NCI-H2196 (cell line): ENCODE measurements around the gene EPAS1.

Experiments used
- DNase-seq: peaks from one replicate; lab custom pipeline; 2025; ENCODE audit not compliant: unreplicated experiment; lab: John Stamatoyannopoulos, UW

Gene EPAS1

GRCh38 chr2:46402874-46403273, 105.7 kb downstream of the EPAS1 start:
- DNase-seq: no peak

- DNase-seq: no peak
These were observed 107.1 kb downstream of the EPAS1 start for GRCh38 chr2:46404181-46404759.

DNA sequence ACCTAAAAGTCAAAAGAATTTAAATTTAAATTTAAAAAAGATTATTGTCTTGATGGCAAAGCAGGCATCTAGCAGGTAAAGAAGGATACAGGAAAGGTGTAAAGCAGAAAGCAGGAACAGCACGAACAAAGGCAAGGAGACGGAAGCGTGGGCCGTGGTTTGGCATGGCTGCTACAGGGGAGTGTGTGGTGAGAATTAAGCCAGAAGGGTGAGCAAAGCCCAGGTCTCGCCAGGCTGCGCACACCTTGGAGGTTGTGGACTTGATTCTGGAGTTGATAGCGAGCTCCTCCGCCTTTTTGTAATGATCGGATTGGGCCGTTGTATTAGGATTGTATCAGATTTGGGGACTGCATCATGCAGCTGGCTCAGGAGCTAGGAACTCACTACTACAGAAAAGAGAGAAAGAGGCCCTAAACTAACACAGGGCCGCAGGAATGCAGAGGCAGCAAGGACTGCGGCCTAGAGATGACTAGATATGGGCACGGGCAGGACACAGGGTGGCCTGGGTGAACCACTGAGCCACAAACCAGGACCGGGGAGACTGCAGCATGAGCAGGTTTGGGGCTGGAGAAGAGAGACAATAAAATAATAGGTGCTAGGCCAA, 110.7 kb downstream of the EPAS1 start:
- DNase-seq: no peak

DNA sequence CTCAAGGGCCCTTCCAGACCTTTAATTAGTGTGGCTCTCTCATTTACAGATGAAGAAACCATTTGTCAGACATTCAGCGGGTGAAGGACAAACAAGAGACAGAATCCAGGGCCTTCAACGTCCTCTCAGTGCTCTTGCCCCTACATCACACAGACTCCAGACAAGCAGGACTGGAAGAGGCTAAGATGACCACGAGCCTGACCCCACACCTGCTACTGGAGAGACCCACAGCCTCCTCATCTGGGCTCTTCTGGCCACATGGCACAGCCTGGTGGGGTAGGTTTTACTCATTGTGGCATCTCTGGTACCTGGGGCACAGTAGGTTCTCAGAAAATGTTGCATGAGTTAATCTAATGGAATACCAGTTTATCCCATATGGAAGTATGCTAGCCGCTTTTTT, 112.5 kb downstream of the EPAS1 start:
- DNase-seq: peak; percentile 43

GRCh38 chr2:46410273-46411244, 113.4 kb downstream of the EPAS1 start:
- no peak for DNase-seq

DNA sequence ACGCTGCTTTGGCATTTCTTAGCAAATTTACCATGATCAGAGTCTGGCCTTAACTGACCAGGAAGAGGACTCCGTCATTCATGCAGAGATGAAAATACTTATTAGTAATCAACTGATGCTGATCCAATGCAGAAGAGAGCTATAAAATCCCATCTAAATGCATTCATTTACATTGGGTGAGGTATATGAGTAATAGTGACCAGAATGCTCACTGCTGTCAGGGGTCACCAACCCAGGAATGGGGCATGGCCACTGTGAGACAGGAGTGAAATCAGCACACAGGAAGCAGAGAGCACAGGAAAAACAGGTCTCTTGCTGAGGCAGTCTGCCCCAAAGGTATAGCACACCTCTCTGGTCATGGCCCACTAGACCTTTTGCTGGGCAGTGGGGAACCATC, 114.0 kb downstream of the EPAS1 start:
- no peak for DNase-seq

- DNase-seq: no peak
These were observed 114.8 kb downstream of the EPAS1 start for GRCh38 chr2:46411985-46412384.

DNA sequence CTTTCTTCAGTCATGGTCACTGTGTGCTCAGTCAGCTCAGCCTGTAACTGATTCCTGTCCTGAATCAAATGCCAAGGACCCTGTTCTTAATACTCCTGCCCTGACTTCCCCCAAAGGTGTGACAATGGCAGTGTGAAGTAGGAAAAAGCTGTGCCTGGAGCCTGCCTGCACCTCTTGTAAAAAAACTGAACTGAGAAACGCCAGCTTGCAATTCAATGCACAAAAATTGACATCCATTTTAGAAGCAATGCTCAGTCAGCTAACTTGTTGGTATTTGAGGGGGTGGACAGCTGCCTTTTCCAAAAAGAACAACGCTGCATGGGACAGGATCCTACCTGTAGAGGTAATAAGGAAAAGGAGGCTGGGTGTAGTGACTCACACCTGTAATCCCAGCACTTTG, 115.9 kb downstream of the EPAS1 start:
- no peak for DNase-seq

GRCh38 chr2:46413631-46414030, 116.4 kb downstream of the EPAS1 start:
- no peak for DNase-seq

- DNase-seq: no peak
These were observed 117.5 kb downstream of the EPAS1 start for GRCh38 chr2:46414701-46415100.

- no peak for DNase-seq
These were observed 119.1 kb downstream of the EPAS1 start for GRCh38 chr2:46416280-46416679.

GRCh38 chr2:46416739-46417403, 119.7 kb downstream of the EPAS1 start:
- no peak for DNase-seq

DNA sequence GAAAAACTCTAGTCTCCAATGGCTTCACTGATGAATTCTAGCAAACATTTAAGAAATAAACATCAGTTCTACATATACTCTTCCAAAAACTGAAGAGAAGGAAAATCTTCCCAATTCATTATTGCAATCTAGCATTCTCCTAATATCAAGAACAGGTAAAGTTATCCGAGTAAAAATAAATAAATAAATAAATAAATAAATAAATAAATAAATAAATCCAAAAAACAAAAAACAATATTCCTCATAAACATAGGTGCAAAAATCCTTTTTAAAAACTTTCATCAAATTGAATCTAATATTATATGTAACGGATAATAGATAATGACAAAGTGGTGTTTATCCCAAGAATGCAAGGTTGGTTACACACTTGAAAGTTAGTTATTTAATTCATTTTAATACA, 123.7 kb downstream of the EPAS1 start:
- no peak for DNase-seq

DNA sequence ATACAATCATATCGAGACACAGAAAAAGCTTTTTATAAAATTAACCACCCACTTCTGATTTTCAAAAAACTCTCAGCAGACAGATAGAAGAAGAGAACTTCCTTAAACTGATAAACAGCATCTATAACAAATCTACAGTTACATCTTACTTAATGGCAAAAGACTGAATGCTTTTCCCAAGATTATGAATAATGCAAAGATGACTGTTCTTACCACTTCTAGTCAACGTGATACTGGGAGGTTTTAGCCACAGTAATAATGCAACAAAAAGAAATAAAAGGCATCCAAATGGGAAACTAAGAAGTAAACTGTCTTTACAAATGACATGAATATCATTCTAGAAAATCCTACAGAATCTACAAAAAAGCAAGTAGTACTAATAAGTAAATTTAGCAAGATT, 124.2 kb downstream of the EPAS1 start:
- no peak for DNase-seq

GRCh38 chr2:46422717-46423394, 125.6 kb downstream of the EPAS1 start:
- DNase-seq: no peak

DNA sequence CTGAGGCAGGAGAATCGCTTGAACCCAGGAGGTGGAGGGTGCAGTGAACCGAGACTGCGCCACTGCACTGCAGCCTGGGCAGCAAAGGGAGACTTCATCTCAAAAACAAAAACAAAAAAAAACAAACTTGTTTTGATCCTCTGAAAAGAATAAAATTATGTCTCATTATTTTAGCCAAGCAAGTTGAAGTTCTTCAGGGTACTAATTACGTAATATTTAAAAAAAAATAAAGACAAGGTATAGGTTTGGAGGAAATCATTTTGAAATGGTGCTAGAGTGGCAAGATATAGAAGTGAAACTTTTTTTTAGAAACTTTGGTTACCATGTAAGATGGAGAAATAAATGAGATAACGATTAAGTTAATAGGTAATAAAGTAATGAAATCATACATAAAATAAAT, 127.7 kb downstream of the EPAS1 start:
- no peak for DNase-seq

- DNase-seq: no peak
These were observed 131.8 kb downstream of the EPAS1 start for GRCh38 chr2:46428911-46429436.

DNA sequence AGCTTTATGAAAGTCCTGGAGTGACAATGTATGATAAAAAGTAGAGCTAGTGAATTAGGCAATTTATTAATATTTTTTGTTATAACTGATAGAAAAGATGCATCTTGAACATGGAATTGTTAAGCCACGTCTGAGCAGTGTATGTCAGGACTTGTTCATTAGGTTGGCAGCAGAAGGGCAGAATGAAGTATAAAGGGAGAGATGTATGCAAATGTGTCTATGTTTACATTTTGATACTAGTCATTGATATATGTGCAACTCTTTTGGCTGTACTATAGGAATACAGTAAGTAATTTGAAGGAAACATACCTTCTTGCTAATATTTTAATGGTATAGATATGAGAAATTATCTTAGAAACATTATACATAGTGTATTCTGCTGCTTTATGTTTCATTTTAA, 133.2 kb downstream of the EPAS1 start:
- DNase-seq: no peak

- no peak for DNase-seq
These were observed 133.8 kb downstream of the EPAS1 start for GRCh38 chr2:46430992-46431391.

DNA sequence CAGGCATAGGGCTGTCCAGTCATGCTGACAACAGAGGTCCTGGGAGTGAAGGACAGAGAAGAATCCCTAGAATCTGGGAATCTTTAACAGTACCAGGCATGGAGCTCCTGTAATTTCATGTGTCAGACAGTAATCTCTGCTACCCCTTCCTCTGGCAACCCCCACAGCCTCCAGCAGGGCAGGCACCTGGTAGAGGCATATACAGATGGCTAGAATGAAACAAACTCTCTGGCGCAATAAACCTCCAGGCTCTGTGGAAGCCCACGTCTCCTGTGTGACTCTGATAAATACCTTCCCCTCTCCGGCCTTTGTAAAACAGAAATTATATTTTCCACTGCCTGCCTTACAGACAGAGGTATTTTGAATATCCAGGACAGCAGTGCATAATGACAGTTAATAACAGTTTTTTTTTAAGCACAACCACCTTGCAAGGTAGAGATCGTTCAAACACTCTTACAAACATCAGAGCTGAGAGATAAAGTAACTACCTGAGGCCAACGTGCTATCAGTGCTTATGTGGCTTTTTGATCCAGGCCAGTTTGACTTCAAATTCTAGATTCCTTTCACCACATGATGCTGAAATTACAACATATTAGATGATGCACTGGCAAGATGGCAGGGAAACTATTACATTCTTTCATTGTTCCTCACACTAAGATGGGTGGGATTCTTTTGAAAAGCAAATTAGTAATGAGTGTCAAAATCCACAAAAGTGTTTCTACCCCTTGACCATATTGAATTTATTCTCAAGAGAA, 134.5 kb downstream of the EPAS1 start:
- DNase-seq: no peak
